Activated T-helper 9 cell treated with anti-CD3 and anti-CD28 coated beads, Interleukin-2, amount 50 U/mL, for 16 hours (primary cell): ENCODE measurements around the gene MMEL1.

Experiments
- DNase-seq: peaks from one replicate; pipeline ENCODE4 v3.0.0-alpha.2; 2020; ENCODE audit warnings: low read depth

The MMEL1 gene

DNA sequence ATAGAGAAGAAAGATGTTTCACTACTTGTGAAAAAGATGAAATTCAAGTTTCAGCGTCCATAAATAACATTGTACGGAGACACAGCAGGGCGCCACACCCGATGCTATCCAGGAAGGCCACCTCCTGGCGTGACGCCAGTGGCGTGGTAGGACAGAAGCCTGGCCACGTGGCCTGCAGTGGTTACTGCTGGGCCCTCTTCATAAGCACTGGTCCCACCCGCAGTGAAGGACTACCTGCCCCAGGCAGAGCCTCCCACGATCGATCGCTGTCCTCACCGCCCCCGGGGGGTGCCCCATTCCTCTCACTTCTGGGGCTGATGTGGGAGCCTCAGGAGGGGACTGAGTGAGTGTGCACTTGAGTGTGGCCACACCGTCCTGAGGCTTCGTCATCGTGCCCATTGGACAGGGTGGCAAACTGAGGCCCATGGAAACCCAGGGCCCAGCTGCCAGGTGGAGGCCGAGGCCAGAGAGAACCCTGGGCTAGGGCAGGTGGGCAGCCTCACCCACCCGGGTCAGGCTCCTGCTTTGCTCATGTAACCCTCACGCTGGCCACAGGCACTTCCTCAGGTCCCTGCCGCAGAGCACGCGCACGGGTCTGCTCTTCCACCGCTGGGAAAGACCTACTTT is 91.1 kb downstream of the MMEL1 start:
- DNase-seq: no peak

DNA sequence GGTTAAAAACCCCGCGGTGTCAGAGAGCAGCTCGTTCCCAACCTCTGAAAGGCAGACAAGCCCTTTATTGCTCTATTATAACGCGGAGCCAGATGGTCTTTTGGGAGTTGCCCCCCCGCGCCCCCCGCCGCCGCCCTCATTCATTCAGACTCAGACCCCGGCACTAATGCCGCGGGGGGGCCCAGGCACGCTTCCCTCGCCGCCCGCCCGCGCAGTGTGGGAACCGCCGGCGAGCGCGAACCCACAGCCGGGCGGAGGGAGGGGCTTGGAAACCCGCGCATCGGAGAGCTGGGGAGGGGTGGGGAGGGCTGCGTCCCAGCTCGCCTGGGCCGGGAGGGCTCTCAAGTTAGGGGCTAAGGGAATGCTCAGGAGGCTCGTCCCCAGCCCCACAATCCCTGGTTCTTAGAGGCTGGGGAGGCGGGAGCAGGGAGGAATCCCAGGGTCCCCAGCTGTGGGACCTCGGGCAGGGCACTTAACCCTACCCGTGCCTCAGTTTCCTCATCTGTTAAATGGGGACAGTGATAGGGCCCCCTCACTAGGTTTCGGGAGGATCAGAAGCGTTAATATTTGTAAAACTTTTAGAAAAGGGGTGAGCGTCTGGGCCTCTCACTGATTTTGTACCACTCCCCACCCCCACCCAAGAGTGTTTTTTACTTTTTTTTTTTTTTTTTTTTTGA is 91.9 kb downstream of the MMEL1 start:
- DNase-seq: no peak
